HG03521 (cell line): ENCODE measurements around the gene SYNE2.

Source experiments
- ATAC-seq: cut with Tn5 transposase; IDR thresholded peaks from one replicate; pipeline ENCODE4 v1.9.1; 2021; ENCODE audit warnings: mild to moderate bottlenecking, moderate library complexity; ENCODE audit not compliant: unreplicated experiment

SYNE2 gene

DNA sequence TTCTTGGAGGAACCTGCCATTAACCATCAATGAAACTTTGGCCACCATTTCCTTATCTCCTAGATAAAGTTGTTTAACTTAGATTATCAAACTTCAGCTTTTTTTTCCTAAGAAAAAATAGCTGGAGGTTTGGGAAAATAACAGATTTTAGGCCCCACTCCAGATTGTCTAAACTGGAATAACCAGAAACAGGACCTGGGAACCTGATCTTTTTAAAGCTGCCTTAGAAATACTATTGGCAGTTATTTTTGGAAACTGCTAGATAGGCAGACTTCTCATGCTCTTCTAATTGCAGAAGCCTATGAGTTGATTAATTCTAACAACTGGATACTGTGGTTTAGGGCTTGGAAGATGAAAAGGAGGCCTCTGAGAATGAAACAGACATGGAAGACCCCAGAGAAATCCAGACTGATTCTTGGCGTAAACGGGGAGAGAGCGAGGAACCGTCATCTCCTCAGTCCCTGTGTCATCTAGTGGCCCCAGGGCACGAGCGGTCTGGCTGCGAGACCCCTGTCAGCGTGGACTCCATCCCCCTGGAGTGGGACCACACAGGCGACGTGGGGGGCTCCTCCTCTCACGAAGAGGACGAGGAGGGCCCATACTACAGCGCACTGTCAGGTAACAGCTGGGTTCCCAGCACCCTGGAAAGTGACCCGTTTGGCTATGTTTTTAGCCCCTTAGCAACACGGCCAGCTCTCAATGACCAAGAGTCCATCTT lies 361.2 kb downstream of the SYNE2 start:
- ATAC-seq = no peak

DNA sequence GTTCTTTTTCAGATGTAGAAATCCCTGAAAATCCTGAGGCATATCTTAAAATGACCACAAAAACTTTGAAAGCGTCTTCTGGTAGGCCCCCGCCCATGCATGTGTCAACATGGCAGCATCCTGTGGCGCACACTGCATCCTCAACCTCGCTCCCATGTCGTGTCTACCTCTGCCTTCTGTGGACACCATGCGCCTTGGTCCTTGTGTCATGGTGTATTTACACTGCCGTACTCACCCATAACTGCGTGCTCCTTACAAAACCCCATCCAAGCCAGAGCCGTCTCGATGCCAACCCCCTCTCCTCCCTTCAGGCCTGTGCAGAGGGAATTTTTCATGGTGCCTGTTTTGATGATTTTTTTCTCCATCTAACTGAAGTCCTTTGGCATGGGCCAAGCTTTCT lies 362.5 kb downstream of the SYNE2 start:
- ATAC-seq = no peak

DNA sequence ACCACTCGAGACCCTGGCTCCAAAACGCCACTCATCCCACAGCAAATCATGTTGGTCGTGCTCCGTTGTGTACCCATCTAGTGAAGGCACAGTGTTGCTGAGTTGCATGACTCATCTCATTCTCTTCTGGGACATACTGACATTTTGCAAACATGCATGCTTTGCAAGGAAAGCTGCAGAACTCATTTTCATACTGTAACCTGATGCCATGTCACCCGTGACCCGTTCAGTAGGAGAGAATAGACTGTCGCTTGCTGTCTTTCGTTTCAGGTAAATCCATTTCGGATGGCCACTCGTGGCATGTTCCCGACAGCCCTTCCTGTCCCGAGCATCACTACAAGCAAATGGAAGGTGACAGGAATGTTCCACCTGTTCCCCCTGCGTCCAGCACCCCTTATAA lies 363.2 kb downstream of the SYNE2 start:
- no peak for ATAC-seq

DNA sequence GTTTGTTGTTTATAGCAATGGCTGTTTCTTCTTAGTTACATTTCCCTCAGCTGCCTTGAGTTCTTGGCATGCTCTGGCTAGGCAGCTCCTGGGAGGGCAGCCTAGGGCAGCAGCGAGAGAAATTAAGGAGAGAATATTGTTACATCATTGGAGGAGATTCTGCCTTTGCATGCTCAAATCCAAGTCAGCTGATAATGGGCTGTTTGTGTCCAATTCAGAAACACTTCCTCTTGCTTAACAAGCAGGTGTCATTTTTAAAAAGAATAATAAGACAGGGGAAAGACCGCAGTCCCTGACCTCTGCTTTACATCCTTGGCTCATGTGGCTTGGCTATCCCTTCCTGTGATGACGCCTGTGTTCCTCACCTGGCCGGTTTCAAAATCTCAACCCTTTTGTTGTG lies 364.5 kb downstream of the SYNE2 start:
- ATAC-seq = no peak

DNA sequence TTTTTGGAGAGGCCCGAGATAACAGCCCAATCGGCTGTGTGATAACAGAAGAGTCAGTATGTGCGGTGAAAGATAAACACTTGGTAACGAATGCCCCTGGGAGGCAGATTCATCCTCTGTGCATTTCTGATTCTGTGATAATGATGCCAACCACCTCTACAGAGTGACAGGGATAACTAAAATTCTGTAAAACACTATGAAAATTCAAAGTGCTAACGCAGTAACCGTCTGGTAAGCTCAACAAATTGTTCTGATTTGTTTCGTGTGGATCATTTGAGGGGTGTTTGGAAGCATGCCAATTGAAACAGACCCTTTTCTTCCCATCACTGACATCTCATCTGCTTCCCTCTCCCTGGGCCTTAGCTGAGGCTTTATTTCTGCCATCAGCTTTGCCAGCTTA lies 365.0 kb downstream of the SYNE2 start:
- ATAC-seq = no peak

DNA sequence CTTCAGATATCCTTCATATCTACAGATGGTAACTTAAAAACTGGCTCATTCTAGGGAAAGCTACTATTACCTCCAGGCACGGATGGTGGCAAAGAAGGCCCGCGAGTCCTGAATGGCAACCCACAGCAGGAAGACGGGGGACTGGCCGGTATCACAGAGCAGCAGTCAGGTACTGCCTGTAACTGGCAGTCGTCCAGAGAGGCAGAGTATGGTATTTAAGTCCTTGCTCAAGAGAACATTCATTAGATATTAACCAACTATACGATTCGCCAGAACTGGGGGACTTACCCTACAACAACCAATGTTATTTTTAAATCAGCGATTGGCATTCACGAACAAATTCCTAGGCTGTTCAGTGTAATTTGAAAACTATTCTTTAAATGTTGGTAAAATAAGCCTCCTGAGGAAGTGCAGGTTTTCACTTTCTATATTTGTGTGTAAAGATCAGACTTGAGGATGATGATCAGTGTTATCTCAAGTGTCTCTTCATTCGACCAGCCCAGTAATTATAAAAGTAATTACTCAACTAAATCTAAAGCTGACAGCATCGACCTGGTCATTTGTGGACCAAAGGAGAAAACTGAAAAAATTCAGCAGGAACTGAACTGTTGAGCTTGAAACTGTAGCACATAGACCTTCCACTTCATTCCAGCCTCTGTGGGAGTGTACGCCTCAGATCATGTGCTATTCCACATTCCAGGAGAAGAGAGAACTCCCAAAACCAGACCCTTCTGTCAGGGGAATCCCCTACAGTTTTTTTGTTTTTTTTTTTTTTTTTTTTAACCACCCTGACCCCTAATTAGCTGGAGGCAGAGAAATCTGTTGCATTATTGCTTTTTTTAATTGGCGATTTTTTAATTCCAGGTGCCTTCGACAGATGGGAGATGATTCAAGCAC lies 365.8 kb downstream of the SYNE2 start:
- no peak for ATAC-seq

DNA sequence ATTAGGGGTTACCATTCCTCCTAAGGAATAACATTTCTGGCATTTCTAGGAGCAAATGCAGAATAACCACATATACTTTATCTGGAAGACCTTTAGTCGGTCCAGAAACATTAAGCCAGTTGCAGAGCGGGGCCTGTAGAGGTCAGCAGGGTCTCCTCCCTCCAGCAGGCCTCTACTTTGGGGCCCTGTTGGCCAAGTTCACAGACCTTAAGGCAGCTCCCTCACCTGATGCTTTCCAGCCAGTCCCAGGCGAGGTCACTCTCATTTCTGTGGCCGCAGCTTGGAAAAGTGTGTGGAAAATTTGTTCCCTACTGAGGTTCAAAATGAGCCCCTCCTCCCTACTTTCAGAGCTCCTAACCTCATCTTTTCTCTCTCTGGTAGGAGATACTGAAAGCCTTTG lies 367.3 kb downstream of the SYNE2 start:
- no peak for ATAC-seq

DNA sequence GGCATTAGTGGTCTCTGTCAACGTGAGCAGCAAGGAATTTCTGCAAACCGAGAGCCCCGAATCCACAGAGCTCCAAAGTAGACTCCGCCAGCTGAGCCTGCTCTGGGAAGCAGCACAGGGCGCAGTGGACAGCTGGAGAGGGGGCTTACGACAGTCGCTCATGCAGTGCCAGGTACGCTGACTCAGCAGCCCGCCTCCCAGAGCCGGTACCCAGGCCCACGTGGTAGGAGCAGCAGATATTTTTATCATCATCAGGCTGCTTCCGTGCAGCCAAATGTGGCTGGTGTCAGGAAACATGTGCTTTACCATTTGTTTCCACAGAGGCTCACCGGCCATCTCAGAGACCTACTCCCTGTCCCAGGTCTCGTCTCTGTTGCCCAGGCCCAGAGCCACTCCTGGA lies 367.7 kb downstream of the SYNE2 start:
- no peak for ATAC-seq

DNA sequence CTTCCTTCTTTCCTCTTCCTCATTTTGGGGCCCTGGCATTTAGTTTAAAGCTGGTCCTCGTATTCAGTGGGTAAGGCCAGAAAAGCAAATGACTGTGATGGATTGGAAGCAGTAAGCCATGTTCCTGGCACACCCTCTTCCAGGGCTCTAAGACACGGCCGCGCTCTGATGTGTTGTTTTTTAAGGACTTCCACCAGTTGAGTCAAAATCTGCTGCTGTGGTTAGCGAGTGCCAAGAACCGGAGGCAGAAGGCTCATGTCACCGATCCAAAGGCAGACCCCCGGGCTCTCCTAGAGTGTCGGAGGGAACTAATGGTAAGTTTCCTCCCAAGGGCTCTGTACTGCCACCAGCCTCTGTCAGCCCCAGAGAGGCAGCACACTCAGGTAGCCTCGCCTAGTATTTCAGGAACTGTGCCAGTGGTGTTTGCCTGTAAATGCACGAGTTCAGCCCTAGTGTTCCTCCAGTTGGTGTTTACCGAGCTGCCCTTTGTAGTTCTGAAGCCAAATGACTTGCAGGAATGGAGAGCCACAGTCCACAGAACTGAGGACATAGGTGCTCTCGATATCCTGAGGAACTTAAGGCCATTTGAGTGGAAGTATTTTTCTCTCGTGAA lies 368.7 kb downstream of the SYNE2 start:
- ATAC-seq = no peak

DNA sequence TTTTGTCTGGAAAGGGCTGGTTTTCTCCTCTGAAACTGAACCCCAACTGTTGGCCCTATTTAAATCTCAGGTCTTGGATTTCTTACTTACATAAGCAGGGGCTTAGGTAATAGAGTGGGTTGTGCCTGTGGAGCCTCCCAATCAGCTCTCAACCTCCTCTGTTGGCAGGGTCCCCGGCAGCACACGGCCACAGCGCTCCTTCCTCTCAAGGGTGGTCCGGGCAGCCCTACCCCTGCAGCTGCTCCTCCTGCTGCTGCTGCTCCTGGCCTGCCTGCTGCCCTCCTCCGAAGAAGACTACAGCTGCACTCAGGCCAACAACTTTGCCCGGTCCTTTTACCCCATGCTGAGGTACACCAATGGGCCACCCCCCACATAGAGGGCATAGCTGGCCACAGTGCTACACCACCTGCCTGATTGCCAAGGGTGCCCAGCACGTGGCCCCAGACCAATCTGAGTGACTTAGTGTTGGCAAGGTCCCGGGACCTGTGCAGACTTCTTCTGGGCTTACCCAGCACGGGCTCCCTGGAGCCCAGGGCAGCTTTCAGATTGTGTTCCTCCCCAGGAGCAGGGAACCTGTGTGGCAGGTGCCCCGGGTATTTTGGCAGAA lies 372.4 kb downstream of the SYNE2 start:
- ATAC-seq = no peak

DNA sequence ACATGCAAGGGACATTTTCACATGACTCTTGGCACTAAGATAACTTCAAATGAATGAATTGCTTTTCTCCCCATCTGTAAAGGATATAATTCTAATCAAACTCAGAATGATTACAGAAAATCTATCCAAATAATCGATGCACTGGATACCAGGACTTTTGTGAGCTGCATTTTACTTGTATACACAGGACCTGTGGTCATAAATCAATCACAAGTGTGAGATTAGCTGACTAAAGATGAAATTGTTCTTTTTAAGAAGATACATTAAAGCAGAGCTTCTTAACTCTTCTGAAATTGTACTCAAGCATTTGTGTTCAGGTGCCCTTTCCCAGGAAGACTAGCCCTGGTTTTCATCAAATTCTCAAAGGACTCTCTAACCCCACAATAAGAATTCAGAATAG lies 375.1 kb downstream of the SYNE2 start:
- ATAC-seq = no peak

DNA sequence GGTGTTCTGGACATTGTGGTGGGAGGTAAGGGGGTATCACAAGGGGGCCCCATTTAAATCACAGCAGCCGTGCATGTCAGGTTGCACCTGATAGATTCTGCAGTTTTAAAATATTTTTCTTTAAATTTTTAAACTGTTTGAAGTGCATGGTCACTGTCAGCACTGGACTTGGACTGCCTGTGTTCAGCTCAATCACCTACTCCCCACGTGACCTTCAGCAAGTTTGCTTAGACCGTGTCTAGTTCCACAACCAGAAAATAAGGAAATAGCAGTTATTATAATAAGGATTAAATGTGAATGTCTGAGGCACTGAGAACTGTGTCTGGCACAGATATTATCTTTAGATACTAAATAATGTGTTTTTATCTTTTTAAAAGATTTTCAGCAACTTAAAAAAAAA lies 376.7 kb downstream of the SYNE2 start:
- ATAC-seq = no peak

DNA sequence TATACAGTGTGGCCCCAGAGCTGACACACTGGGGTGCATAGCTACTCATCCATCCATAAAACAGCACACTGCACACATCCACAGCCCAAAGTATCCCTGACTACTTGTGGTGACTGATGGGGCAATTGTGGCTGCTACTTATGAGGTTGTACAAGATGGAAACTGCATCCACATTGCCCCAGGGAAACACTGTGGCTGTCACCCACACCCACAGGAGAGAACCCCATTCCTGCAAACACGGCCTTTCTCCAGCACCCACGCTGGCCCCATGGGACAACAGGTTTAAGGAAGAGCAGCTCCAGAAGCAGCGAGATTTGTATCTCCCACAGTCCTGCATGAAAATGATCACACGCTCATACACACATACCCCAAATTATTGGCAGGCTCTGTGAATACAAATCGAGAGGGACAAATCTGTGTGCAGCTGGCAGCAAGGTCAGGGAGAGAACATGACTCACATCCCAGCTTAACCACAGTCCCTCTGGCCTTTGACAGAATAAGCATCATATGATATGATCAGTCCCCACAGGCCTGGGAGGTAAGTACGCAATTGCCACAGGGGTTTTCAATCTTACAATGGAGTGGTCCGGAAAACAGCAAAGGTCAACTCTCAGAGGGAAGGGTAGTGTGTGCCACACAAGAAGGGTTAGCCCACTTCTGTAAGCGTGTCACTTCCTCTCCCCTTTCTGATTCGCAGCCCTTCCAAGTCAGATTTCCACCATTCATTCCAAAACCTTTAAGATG lies 379.5 kb downstream of the SYNE2 start:
- no peak for ATAC-seq

DNA sequence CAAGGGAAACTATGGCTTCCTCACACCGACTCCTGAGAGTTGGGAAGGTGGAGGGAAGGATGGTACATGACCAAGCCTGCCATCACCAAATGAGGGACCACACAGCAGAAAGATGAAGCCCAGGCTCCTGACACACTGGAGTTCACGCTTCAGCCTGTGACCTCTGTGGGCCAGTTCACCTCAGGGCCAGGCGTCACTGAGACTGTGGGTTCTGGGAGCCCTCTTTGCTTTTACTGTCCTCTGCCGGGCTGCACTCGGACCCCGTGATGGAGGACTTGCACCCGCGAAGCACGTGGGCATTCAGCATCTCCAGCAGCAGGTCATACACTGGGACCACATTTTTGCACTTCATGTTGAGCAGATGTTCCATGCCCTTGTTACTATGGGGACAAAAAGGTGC lies 380.1 kb downstream of the SYNE2 start:
- no peak for ATAC-seq

DNA sequence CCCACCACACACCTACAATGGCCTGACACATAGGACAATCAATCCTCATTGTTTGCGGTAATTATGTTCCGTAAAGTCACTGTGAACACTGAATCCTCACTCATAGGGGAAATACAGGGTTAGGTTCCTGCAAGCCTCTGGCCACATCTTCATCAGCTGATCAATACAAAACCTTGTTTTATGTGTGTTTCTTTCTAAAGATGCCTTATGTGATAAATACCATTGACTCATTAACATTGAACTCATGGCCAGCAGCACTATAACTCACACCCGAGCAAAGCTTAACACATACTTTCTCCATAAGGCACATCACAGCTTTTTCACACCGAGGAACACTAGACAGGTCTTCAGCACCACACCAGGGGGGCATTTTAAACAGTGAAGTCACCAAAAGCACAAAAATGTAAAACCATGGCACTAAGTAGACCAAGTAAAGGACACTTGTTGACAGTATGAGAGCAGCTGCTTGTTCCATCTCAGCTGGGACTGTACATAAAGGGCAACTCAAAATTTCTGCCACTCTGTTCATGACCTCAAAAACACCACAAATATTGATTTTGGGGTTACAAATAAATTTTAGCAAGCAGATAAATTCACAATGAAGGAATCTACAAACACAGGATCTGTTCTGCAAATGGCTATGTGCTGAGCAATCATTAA lies 380.9 kb downstream of the SYNE2 start:
- no peak for ATAC-seq

DNA sequence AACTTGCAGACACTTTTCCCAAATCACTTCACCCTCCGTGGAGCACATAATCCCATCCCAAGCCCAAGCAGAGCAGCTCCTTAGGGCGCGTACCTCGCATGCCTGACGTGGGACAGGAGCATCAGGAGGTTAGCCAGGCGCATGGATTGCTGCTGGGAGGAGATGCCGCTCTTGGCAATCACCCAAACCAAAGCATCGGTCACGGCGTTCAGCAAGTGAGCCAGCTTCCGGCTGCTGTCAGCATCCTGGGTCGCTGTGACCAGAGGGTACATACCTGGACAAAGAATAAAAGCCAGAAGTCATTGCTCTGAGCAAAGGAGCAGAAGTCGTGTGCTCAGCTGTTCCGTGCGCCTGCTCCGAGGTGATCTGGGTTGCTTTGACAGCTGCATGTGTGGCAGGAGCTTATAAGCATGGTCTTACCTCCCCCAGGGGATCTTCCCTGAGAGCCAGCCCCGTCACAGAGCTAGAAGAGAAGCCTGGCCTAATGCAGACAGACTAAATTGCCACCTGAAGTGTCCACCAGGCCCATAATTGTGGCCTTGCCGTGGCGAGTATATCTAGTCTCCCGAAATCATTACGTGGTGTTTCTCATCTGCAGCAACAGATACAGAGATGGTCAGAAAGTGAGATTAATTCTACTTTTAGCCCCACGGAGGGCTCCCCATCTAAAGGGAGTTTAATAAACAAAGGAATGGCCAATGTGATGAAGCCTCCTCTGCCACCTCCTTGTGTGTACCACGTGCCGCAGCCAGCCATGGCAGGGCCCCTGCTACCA lies 382.3 kb downstream of the SYNE2 start:
- ATAC-seq = peak; percentile 5

DNA sequence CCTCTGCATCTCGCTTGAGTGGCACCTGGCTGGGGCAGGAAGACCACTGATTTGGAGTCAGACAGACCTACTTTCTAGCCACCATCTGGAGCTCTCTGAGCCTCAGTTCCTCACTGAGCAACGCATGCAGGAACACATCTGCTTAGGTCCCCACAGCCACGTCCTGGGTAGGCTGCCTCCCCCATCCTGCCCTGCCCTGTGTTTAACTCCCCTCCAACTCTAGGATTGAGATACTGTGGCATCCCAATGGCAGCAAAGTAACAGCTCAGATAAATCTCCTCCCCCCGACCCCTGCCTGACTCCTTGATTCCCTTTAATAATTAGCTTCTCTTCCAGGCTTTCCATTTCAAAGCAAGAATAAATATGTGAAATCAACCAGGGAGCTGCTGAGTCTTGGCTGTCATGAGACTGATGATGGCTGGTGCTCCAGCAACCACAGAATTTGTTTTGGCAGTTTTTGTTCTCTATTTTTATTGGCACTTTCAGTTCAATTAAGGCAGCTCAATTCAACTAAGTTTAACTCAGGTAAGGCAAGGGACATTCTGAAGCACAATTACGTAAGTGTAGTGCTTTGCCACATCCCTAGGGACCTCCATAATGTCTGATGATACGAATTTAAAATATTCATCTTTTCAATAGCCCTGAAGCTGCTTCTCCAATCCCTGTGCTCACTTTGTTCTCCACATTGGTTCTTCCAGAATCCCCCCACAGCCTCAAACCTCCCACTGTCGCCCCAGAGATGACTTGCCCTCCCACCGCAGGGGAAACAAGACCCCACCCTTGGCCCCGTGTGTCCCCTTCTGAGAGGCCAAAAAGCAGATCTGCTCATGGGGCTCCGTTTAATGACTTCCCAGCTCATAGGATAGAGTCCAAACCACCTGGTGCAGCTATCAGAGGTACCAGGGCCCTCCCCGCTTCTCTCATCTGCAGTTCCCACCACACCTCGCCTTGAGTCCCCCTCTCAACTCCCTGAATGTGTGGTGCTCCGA lies 383.1 kb downstream of the SYNE2 start:
- ATAC-seq = peak; percentile 62

DNA sequence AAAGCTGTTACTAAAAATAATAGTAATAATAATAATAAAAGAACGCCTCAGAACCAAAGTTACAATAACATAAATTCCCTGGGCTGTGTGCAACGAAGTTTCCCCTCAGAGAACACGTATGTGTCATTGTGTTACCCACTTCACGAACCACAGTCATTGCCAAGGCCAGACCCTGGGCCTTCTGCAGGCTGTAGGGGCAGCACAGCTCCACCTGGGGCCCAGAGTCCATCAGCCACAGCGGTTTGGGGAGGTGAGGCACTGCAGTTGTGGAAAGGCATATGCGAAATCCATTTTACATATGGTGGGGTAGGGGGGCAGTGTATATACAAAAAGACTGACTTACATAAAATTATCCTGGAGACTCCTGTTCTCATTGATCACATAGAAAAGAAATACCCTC lies 385.2 kb downstream of the SYNE2 start:
- no peak for ATAC-seq
